ENCODE measurements around the gene COL4A1. TPM values are rescaled to one million over a fixed set of nuclear protein-coding genes. Genes with fewer than 3 reads are reported as not detected.

COL4A1 gene
- total RNA-seq, 2 donors from 2014 or later = 505 to 852 TPM

GRCh38 chr13:110345701-110346100 is 38.7 kb upstream of the COL4A1 start:
- DNase-seq (ENCODE audit: low spot score) (no peak), ATAC-seq (ENCODE audit: insufficient number of reproducible peaks, low FRiP score, low read depth) (no peak)
- no peak for TF ChIP-seq CTCF (IDR thresholded peaks at IDR 0.05)
- no peaks in the 10 kb centered on the region for H3K9me3 ChIP-seq
- peaks cover 6% of the 10 kb centered on the region for H3K36me3 ChIP-seq
- H3K27me3 ChIP-seq (replicated peaks; ENCODE audit: insufficient read depth) = no peaks in the 10 kb centered on the region
- H3K4me1 ChIP-seq (ENCODE audit: control insufficient read depth in 1 of 2, low read depth in 2 of 2) = peaks cover 33 to 88% of the 10 kb centered on the region in 2 donors
- no peak overlapping the region for H3K4me3 ChIP-seq
- peak overlapping the region; percentile 96 for H3K27ac ChIP-seq

- H3K4me1 ChIP-seq (ENCODE audit: control insufficient read depth in 1 of 2, low read depth in 2 of 2) = peaks cover 37 to 88% of the 10 kb centered on the region in 2 donors
- H3K27me3 ChIP-seq (replicated peaks; ENCODE audit: insufficient read depth) = no peaks in the 10 kb centered on the region
- peak overlapping the region; percentile 96 for H3K27ac ChIP-seq
- no peak for ATAC-seq (ENCODE audit: insufficient number of reproducible peaks, low FRiP score, low read depth)
- no peak for DNase-seq (ENCODE audit: low spot score)
- H3K4me3 ChIP-seq = no peak overlapping the region
- TF ChIP-seq CTCF (IDR thresholded peaks at IDR 0.05) = no peak
- H3K9me3 ChIP-seq = no peaks in the 10 kb centered on the region
- H3K36me3 ChIP-seq = peaks cover 6% of the 10 kb centered on the region
These were observed 38.3 kb upstream of the COL4A1 start for GRCh38 chr13:110345266-110345665.

- ATAC-seq (ENCODE audit: insufficient number of reproducible peaks, low FRiP score, low read depth) (no peak), DNase-seq (ENCODE audit: low spot score) (no peak)
- Histone ChIP-seq H3K36me3 (peaks cover 6% of the 10 kb centered on the region), H3K9me3 (no peaks in the 10 kb centered on the region), H3K4me1 (ENCODE audit: control insufficient read depth in 1 of 2, low read depth in 2 of 2) (peaks cover 47 to 88% of the 10 kb centered on the region in 2 donors), H3K4me3 (no peak overlapping the region), H3K27ac (peak overlapping the region; percentile 96), H3K27me3 (replicated peaks; ENCODE audit: insufficient read depth) (no peaks in the 10 kb centered on the region)
- TF ChIP-seq CTCF (IDR thresholded peaks at IDR 0.05) = no peak
These were observed 37.4 kb upstream of the COL4A1 start for GRCh38 chr13:110344320-110344719.

- ATAC-seq (ENCODE audit: insufficient number of reproducible peaks, low FRiP score, low read depth) = no peak
- no peaks in the 10 kb centered on the region for H3K9me3 ChIP-seq
- no peaks in the 10 kb centered on the region for H3K27me3 ChIP-seq (replicated peaks; ENCODE audit: insufficient read depth)
- H3K4me3 ChIP-seq = peak overlapping the region; percentile 0
- H3K36me3 ChIP-seq = peaks cover 6% of the 10 kb centered on the region
- TF ChIP-seq CTCF (IDR thresholded peaks at IDR 0.05) = no peak
- peak overlapping the region; percentile 96 for H3K27ac ChIP-seq
- H3K4me1 ChIP-seq (ENCODE audit: control insufficient read depth in 1 of 2, low read depth in 2 of 2) = peaks cover 48 to 86% of the 10 kb centered on the region in 2 donors
- DNase-seq (ENCODE audit: low spot score) = no peak
These were observed 36.4 kb upstream of the COL4A1 start for GRCh38 chr13:110343241-110343865.

GRCh38 chr13:110342474-110342873 is 35.5 kb upstream of the COL4A1 start:
- ATAC-seq (ENCODE audit: insufficient number of reproducible peaks, low FRiP score, low read depth) (no peak), DNase-seq (ENCODE audit: low spot score) (no peak)
- peak overlapping the region; percentile 96 for H3K27ac ChIP-seq
- no peak for TF ChIP-seq CTCF (IDR thresholded peaks at IDR 0.05)
- H3K36me3 ChIP-seq = peaks cover 6% of the 10 kb centered on the region
- no peak overlapping the region for H3K4me3 ChIP-seq
- no peaks in the 10 kb centered on the region for H3K9me3 ChIP-seq
- peaks cover 54 to 87% of the 10 kb centered on the region in 2 donors for H3K4me1 ChIP-seq (ENCODE audit: control insufficient read depth in 1 of 2, low read depth in 2 of 2)
- no peaks in the 10 kb centered on the region for H3K27me3 ChIP-seq (replicated peaks; ENCODE audit: insufficient read depth)
